ENCODE results near the gene GOT2. TPM values are rescaled to one million over a fixed set of nuclear protein-coding genes. Genes with fewer than 3 reads are reported as not detected.

Gene GOT2
- total RNA-seq, 1 donor from 2014 or later, result 106 TPM

DNA sequence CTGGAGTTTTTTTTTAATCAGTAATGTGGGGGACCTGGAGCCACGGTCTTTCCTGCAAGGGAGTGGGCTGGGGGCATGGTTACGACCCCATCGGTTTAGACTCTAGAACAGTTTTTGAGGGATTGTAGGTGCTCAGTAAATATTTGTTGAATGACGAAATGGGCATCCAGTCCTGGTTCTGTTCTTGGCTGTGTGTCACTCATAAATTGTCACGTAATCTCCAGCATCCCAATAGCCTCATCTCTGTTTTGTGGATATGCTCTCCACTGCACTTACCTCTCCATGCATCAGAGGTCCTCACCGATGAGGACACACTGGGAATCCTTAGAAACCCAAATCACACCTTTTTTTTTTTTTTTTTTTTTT lies 49.0 kb downstream of the GOT2 start:
- Histone ChIP-seq H3K4me2 (ENCODE audit: low read length) (peak overlapping the region; percentile 98), H3K79me2 (ENCODE audit: insufficient read depth, low read length) (peaks cover 21% of the 10 kb centered on the region), H3K9ac (ENCODE audit: low read length) (peak overlapping the region; percentile 96), H3K4me1 (ENCODE audit: insufficient read depth, low read length) (peaks cover 12% of the 10 kb centered on the region), H4K20me1 (ENCODE audit: insufficient read depth, low read length) (peaks cover 19% of the 10 kb centered on the region), H3K27me3 (ENCODE audit: insufficient read depth, low read length) (peaks cover 4% of the 10 kb centered on the region), H3K4me3 (ENCODE audit: insufficient read depth, low read depth, low read length) (peak overlapping the region; percentile 95), H2AFZ (ENCODE audit: low read depth, low read length) (peak overlapping the region; percentile 98), H3K27ac (ENCODE audit: low read depth, low read length) (no peak overlapping the region), H3K9me3 (ENCODE audit: insufficient read depth, low read depth, low read length) (no peaks in the 10 kb centered on the region), H3K36me3 (ENCODE audit: insufficient read depth, low read length) (no peaks in the 10 kb centered on the region)
- H3K27ac Mint-ChIP-seq (ENCODE audit: unreplicated experiment), result no peak overlapping the region
- TF ChIP-seq, protein P1, sequence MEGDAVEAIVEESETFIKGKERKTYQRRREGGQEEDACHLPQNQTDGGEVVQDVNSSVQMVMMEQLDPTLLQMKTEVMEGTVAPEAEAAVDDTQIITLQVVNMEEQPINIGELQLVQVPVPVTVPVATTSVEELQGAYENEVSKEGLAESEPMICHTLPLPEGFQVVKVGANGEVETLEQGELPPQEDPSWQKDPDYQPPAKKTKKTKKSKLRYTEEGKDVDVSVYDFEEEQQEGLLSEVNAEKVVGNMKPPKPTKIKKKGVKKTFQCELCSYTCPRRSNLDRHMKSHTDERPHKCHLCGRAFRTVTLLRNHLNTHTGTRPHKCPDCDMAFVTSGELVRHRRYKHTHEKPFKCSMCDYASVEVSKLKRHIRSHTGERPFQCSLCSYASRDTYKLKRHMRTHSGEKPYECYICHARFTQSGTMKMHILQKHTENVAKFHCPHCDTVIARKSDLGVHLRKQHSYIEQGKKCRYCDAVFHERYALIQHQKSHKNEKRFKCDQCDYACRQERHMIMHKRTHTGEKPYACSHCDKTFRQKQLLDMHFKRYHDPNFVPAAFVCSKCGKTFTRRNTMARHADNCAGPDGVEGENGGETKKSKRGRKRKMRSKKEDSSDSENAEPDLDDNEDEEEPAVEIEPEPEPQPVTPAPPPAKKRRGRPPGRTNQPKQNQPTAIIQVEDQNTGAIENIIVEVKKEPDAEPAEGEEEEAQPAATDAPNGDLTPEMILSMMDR (IDR thresholded peaks at IDR 0.05; ENCODE audit: insufficient read depth, low read depth, low read length), result no peak
- TF ChIP-seq EZH2 (IDR thresholded peaks at IDR 0.05; ENCODE audit: insufficient read depth, low read length), result no peak
- DNase-seq (ENCODE audit: low read depth) (no peak), FAIRE-seq (no peak)
- H3K4me3 Mint-ChIP-seq (ENCODE audit: unreplicated experiment), result peak overlapping the region; percentile 97
- H3K4me1 Mint-ChIP-seq (ENCODE audit: low read depth, unreplicated experiment), result peaks cover 8% of the 10 kb centered on the region
- peaks cover 13% of the 10 kb centered on the region for H3K36me3 Mint-ChIP-seq (ENCODE audit: low read depth, unreplicated experiment)
- peaks cover 9% of the 10 kb centered on the region for H3K27me3 Mint-ChIP-seq (ENCODE audit: low read depth, unreplicated experiment)
- peaks cover 4% of the 10 kb centered on the region for H3K9me3 Mint-ChIP-seq (ENCODE audit: unreplicated experiment)

DNA sequence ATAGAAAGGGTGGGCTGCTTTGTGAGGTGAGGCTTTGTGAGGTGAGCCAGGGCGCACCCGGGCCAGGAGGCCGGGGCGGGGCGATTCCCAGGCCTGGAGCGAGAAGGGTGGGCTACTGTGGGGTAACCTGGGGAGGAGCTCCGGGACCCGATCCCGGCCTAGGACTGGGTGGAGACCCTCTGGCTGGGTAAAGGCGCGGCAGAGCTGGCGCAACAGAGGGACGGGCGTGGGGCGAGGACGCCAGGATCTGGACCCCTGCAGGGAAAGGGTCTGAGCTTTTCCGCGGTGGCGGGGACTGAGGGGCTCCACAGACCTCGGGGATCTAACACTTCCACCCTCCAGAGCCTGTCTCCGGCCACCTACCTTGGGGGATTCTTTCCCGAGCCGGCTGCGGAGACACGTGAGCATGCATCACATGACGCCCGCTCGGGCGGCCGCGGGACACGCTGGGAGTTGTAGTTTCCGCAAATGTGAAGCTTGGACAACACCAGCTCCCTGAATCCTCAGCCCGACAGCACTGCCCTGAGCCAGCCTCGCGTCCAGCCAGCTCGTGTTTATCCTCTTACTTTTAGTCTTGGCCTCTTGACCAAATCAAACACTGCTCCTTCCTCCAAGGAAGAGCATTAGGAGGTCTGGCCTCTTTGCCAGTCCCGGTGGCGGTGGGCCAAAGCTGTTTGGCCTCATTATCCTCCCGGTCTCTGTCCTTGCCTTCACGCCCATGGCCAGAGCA lies 49.6 kb downstream of the GOT2 start, which contains the start of gene SLC38A7:
TSS of gene SLC38A7 (minus strand) at position 417 of the 730 bp plus-strand sequence. CDS start 4,644 bp downstream, outside the sequence.
- Histone ChIP-seq H3K4me2 (ENCODE audit: low read length) (peak within 1 kb of the TSS; percentile 98), H2AFZ (ENCODE audit: low read depth, low read length) (peak within 1 kb of the TSS; percentile 98), H3K27me3 (ENCODE audit: insufficient read depth, low read length) (peaks cover 3% of the 10 kb centered on the region), H4K20me1 (ENCODE audit: insufficient read depth, low read length) (peaks cover 22% of the 10 kb centered on the region), H3K4me1 (ENCODE audit: insufficient read depth, low read length) (peaks cover 12% of the 10 kb centered on the region), H3K9me3 (ENCODE audit: insufficient read depth, low read depth, low read length) (no peaks in the 10 kb centered on the region), H3K4me3 (ENCODE audit: insufficient read depth, low read depth, low read length) (peak within 1 kb of the TSS; percentile 95), H3K9ac (ENCODE audit: low read length) (peak within 1 kb of the TSS; percentile 96), H3K79me2 (ENCODE audit: insufficient read depth, low read length) (peaks cover 21% of the 10 kb centered on the region), H3K36me3 (ENCODE audit: insufficient read depth, low read length) (no peaks in the 10 kb centered on the region), H3K27ac (ENCODE audit: low read depth, low read length) (peak within 1 kb of the TSS; percentile 81)
- H3K4me1 Mint-ChIP-seq (ENCODE audit: low read depth, unreplicated experiment), result peaks cover 8% of the 10 kb centered on the region
- TF ChIP-seq EZH2 (IDR thresholded peaks at IDR 0.05; ENCODE audit: insufficient read depth, low read length), result no peak
- TF ChIP-seq, protein P1 (IDR thresholded peaks at IDR 0.05; ENCODE audit: insufficient read depth, low read depth, low read length), result no peak
- H3K36me3 Mint-ChIP-seq (ENCODE audit: low read depth, unreplicated experiment), result peaks cover 16% of the 10 kb centered on the region
- FAIRE-seq, result no peak
- peak; percentile 65 for DNase-seq (ENCODE audit: low read depth)
- H3K27me3 Mint-ChIP-seq (ENCODE audit: low read depth, unreplicated experiment), result peaks cover 6% of the 10 kb centered on the region
- no peaks in the 10 kb centered on the region for H3K9me3 Mint-ChIP-seq (ENCODE audit: unreplicated experiment)
- peak within 1 kb of the TSS; percentile 97 for H3K4me3 Mint-ChIP-seq (ENCODE audit: unreplicated experiment)
- peak within 1 kb of the TSS; percentile 80 for H3K27ac Mint-ChIP-seq (ENCODE audit: unreplicated experiment)

DNA sequence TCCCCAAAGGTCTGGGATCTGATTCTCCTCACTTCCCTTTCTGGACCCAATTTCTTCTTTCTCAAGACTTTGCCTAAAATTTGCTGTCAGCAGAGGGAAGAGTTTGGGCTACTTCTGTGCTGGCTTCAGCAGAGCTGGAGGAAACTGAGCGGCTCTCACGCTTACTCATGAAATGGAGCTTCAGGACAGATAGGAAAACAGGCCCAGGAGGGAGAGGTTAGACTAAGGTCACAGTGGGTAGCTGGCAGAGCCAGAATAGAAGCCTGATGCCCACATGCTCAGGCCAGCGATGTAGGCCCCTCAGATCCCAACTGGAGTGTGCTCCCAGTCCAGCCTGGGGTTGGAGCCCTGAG lies 50.1 kb downstream of the GOT2 start:
- peak overlapping the region; percentile 97 for H3K4me3 Mint-ChIP-seq (ENCODE audit: unreplicated experiment)
- no peaks in the 10 kb centered on the region for H3K9me3 Mint-ChIP-seq (ENCODE audit: unreplicated experiment)
- Histone ChIP-seq H3K36me3 (ENCODE audit: insufficient read depth, low read length) (no peaks in the 10 kb centered on the region), H3K9me3 (ENCODE audit: insufficient read depth, low read depth, low read length) (no peaks in the 10 kb centered on the region), H3K4me1 (ENCODE audit: insufficient read depth, low read length) (peaks cover 12% of the 10 kb centered on the region), H3K4me3 (ENCODE audit: insufficient read depth, low read depth, low read length) (peak overlapping the region; percentile 95), H3K4me2 (ENCODE audit: low read length) (peak overlapping the region; percentile 98), H3K27ac (ENCODE audit: low read depth, low read length) (peak overlapping the region; percentile 81), H3K79me2 (ENCODE audit: insufficient read depth, low read length) (peaks cover 21% of the 10 kb centered on the region), H3K27me3 (ENCODE audit: insufficient read depth, low read length) (no peaks in the 10 kb centered on the region), H4K20me1 (ENCODE audit: insufficient read depth, low read length) (peaks cover 22% of the 10 kb centered on the region), H2AFZ (ENCODE audit: low read depth, low read length) (peak overlapping the region; percentile 98), H3K9ac (ENCODE audit: low read length) (peak overlapping the region; percentile 96)
- peaks cover 5% of the 10 kb centered on the region for H3K27me3 Mint-ChIP-seq (ENCODE audit: low read depth, unreplicated experiment)
- DNase-seq (ENCODE audit: low read depth) (peak; percentile 14), FAIRE-seq (no peak)
- peak overlapping the region; percentile 15 for H3K27ac Mint-ChIP-seq (ENCODE audit: unreplicated experiment)
- peaks cover 19% of the 10 kb centered on the region for H3K36me3 Mint-ChIP-seq (ENCODE audit: low read depth, unreplicated experiment)
- peaks cover 8% of the 10 kb centered on the region for H3K4me1 Mint-ChIP-seq (ENCODE audit: low read depth, unreplicated experiment)
- TF ChIP-seq, protein P1 (IDR thresholded peaks at IDR 0.05; ENCODE audit: insufficient read depth, low read depth, low read length), result no peak
- no peak for TF ChIP-seq EZH2 (IDR thresholded peaks at IDR 0.05; ENCODE audit: insufficient read depth, low read length)
